WTC11 (cell line): ENCODE results near the gene GTPBP6. TPM values are rescaled to one million over a fixed set of nuclear protein-coding genes. Genes with fewer than 3 reads are reported as not detected.

Source experiments
- ATAC-seq: fragments of 200-7000 bp; cut with Tn5 transposase; 2 replicates; pipeline ENCODE4 v1.10.0; 2021; ENCODE audit warnings: mild to moderate bottlenecking, moderate library complexity
- CTCF ChIA-PET: fragments of 300-600 bp; sonication (Branson Sonifier 250); formaldehyde crosslinking; loops from one replicate; lab custom pipeline; 2021; ENCODE audit warnings: antibody characterized with exemption; lab: Charles Lee
- POLR2A ChIA-PET: fragments of 350-600 bp; sonication (Branson Sonifier 250); formaldehyde crosslinking; loops from one replicate; lab custom pipeline; 2021; ENCODE audit warnings: antibody characterized with exemption; lab: Charles Lee
- DNase-seq: peaks from one replicate; pipeline ENCODE4 v3.0.0; 2021; ENCODE audit warnings: low spot score
- H3K27ac Mint-ChIP-seq: 2 replicates; pipeline ENCODE4 v1.8.0; 2021; ENCODE audit warnings: mixed read lengths
- H3K27me3 Mint-ChIP-seq: 2 replicates; pipeline ENCODE4 v1.8.0; 2021; ENCODE audit warnings: low read depth, mild to moderate bottlenecking, moderate library complexity, mixed read lengths
- H3K36me3 Mint-ChIP-seq: 2 replicates; pipeline ENCODE4 v1.8.0; 2021; ENCODE audit warnings: mixed read lengths
- H3K4me1 Mint-ChIP-seq: 2 replicates; pipeline ENCODE4 v1.8.0; 2022; ENCODE audit warnings: mixed read lengths
- H3K4me3 Mint-ChIP-seq: 2 replicates; pipeline ENCODE4 v1.8.0; 2021; ENCODE audit warnings: mild to moderate bottlenecking, moderate library complexity, mixed read lengths
- H3K9me3 Mint-ChIP-seq: 2 replicates; pipeline ENCODE4 v1.8.0; 2021; ENCODE audit warnings: mixed read lengths
- CTCF ChIP-seq: fragments of 200-600 bp; IDR thresholded peaks from 2 replicates; pipeline ENCODE4 v1.8.0; 2022; ENCODE audit warnings: antibody characterized with exemption
- EMX1 ChIP-seq: fragments of 250-450 bp; sonication (Bioruptor Pico); IDR thresholded peaks from 2 replicates; pipeline ENCODE4 v1.8.0; 2021; ENCODE audit warnings: mild to moderate bottlenecking
- ETV6 ChIP-seq: sonication (generic); formaldehyde crosslinking; IDR thresholded peaks from 2 replicates; pipeline ENCODE4 v1.8.1; 2022; ENCODE audit warnings: mild to moderate bottlenecking, missing genetic modification reagents
- FOXK1 ChIP-seq: sonication (generic); formaldehyde crosslinking; IDR thresholded peaks from 2 replicates; pipeline ENCODE4 v1.8.0; 2022; ENCODE audit warnings: mild to moderate bottlenecking, moderate library complexity, missing genetic modification reagents
- KAT7 ChIP-seq: sonication (generic); formaldehyde crosslinking; IDR thresholded peaks from 2 replicates; pipeline ENCODE4 v1.8.1; 2023; ENCODE audit warnings: missing genetic modification reagents, mild to moderate bottlenecking, borderline replicate concordance
- TEAD1 ChIP-seq: sonication (generic); formaldehyde crosslinking; IDR thresholded peaks from 2 replicates; pipeline ENCODE4 v1.8.0; 2022; ENCODE audit warnings: mild to moderate bottlenecking, missing genetic modification reagents
- TEAD4 ChIP-seq: sonication (generic); formaldehyde crosslinking; IDR thresholded peaks from 2 replicates; pipeline ENCODE4 v1.8.0; 2022; ENCODE audit warnings: mild to moderate bottlenecking, missing genetic modification reagents
- TP53 ChIP-seq: sonication (generic); formaldehyde crosslinking; IDR thresholded peaks from 2 replicates; pipeline ENCODE4 v1.8.1; 2023; ENCODE audit warnings: mild to moderate bottlenecking, missing genetic modification reagents
- USF1 ChIP-seq: sonication (generic); formaldehyde crosslinking; IDR thresholded peaks from 2 replicates; pipeline ENCODE4 v1.8.0; 2022; ENCODE audit warnings: mild to moderate bottlenecking, missing genetic modification reagents
- ZBTB21 ChIP-seq: sonication (generic); formaldehyde crosslinking; IDR thresholded peaks from 2 replicates; pipeline ENCODE4 v1.8.1; 2023; ENCODE audit warnings: mild to moderate bottlenecking, missing genetic modification reagents, borderline replicate concordance
- ZMAT4 ChIP-seq: fragments of 250-450 bp; sonication (Bioruptor Pico); IDR thresholded peaks from 2 replicates; pipeline ENCODE4 v1.9.0; 2021; ENCODE audit warnings: mild to moderate bottlenecking
- ZNF121 ChIP-seq: sonication (generic); formaldehyde crosslinking; IDR thresholded peaks from 2 replicates; pipeline ENCODE4 v1.8.0; 2023; ENCODE audit warnings: missing genetic modification reagents
- ZNF263 ChIP-seq: sonication (generic); formaldehyde crosslinking; IDR thresholded peaks from 2 replicates; pipeline ENCODE4 v1.8.1; 2022; ENCODE audit warnings: low read depth, mild to moderate bottlenecking, moderate library complexity, missing genetic modification reagents
- ZNF532 ChIP-seq: fragments of 250-450 bp; sonication (Bioruptor Pico); IDR thresholded peaks from 2 replicates; pipeline ENCODE4 v1.9.0; 2021; ENCODE audit warnings: mild to moderate bottlenecking, borderline replicate concordance
- ZNF671 ChIP-seq: fragments of 250-450 bp; sonication (Bioruptor Pico); IDR thresholded peaks from 2 replicates; pipeline ENCODE4 v1.8.0; 2021; ENCODE audit warnings: mild to moderate bottlenecking
- total RNA-seq: library from RNA; stranded (reverse); gene quantifications from 3 replicates; pipeline ENCODE4 v1.2.3, GENCODE V29; 2021
- TF ChIP-seq, protein P1 (sequence below): fragments of 250-450 bp; sonication (Bioruptor Pico); IDR thresholded peaks from 2 replicates; pipeline ENCODE4 v1.9.0; 2021; ENCODE audit warnings: moderate library complexity, mild to moderate bottlenecking, inconsistent platforms, borderline replicate concordance

Gene GTPBP6
- total RNA-seq, 1 experiment from 2014 or later = 63.9 TPM

DNA sequence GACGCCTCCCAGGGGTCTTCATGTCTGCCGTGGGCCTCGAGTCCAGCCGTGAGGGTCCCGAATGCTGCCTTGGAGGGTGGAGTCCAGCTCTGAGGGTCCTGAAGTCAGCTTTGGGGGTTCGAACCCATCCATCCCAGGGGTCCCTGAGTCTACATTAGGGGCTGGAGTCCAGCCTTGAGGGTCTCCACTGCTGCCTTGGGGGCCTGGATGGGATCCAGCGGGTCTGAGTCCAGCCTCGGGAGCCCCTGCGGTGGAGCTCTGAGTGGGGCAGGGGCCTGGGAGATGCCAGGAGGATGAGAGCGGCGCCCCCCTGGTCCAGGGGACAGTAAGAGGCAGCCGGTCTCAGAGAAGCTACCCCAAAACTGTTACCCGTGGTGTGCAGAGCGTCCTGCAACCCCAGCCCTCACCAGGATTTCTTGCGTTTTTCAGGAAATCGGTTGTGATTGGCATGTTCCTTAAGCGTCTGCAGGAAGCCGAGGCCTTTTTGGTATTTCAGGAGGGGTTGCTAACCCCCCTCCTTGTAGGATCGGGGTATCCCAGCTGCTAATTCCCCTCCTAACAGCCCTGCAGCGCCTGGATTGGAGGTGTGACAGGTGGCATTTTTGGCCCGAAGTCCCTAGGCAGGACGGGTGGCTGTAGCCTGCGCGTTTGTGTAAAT lies 1.7 kb upstream of the GTPBP6 start:
- no peak for ATAC-seq

GRCh38 chrX:319579-320125 lies 1.1 kb upstream of the GTPBP6 start:
- Mint-ChIP-seq H3K27me3 (peaks cover 3% of the 10 kb centered on the region; the same call in 1 of the 2 replicates), H3K4me3 (peak overlapping the region; percentile 87), H3K4me1 (peaks cover 11% of the 10 kb centered on the region), H3K27ac (no peak overlapping the region), H3K9me3 (no peaks in the 10 kb centered on the region), H3K36me3 (0 out of 2 replicates have a peak, but pooled peaks cover 3% of the 10 kb centered on the region)
- TF ChIP-seq TP53 (CRISPR knock-in tag) (0 out of 2 replicates have a peak, but pooled peaks have one; percentile 38), TEAD1 (CRISPR knock-in tag) (no peak), EMX1 (CRISPR knock-in tag) (no peak), ETV6 (CRISPR knock-in tag) (no peak), ZBTB21 (no peak), KAT7 (CRISPR knock-in tag) (0 out of 2 replicates have a peak, but pooled peaks have one; percentile 42)
- TF ChIP-seq, protein P1, sequence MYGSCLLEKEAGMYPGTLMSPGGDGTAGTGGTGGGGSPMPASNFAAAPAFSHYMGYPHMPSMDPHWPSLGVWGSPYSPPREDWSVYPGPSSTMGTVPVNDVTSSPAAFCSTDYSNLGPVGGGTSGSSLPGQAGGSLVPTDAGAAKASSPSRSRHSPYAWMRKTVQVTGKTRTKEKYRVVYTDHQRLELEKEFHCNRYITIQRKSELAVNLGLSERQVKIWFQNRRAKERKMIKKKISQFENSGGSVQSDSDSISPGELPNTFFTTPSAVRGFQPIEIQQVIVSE (CRISPR knock-in tag) = no peak
- DNase-seq = peak; percentile 14
- ChIA-PET POLR2A (no interaction called here), CTCF (no interaction called here)
- no peak for ATAC-seq

More for the DNA sequence above, 1.7 kb upstream of the GTPBP6 start:
- ChIA-PET CTCF (no interaction called here), POLR2A (no interaction called here)
- peak; percentile 13 for DNase-seq
- Mint-ChIP-seq H3K4me3 (peak overlapping the region; percentile 87), H3K36me3 (0 out of 2 replicates have a peak, but pooled peaks cover 3% of the 10 kb centered on the region), H3K9me3 (no peaks in the 10 kb centered on the region), H3K27me3 (peaks cover 3% of the 10 kb centered on the region; the same call in 1 of the 2 replicates), H3K27ac (no peak overlapping the region), H3K4me1 (peaks cover 13% of the 10 kb centered on the region)
- TF ChIP-seq ZBTB21 (no peak), USF1 (CRISPR knock-in tag) (no peak), FOXK1 (CRISPR knock-in tag) (no peak), ZNF121 (CRISPR knock-in tag) (no peak), ZNF263 (no peak), ZMAT4 (CRISPR knock-in tag) (no peak), TEAD4 (CRISPR knock-in tag) (no peak), ZNF671 (CRISPR knock-in tag) (no peak), CTCF (no peak), ZNF532 (no peak)
